ENCODE measurements around the gene ACD. TPM values are rescaled to one million over a fixed set of nuclear protein-coding genes. Genes with fewer than 3 reads are reported as not detected.

Gene ACD
- total and polyA plus RNA-seq, 4 donors = 13.2 to 19.7 (median 15.9) TPM

DNA sequence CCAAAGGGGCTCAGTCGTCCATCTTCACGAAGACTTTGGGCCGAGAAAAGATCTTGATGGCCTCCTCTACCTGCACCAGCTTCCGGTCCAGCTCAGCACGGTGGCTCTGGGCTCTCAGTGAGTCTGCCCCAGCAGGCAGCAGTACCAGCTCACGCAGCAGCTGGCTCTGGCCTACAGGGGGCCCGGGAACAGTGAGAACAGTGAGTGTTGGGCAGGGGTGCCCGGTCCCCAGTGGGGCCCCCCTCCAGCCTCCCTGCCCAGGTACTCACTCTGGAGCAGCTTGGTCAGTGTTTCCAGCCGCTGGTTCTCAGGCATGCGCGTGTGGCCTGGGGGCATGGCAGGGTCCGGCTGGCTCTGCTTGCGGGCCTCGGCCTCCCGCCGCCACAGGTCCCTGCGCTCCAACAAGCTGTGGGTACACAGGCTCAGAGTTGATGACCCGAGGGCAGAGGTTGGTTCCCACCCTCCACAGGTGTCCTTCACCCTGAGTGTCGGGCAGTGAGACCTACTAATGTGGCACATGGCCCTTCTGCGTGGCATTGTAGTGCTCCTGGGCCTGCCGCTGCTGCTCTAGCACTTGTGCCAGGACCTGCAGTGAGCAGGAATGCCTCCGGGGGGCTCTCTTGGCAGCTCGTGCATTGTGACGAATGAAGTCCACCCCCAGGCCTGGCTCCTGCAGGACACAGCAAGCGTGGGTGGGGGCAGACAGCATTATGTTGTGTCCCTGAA lies 3.3 kb upstream of the ACD start:
- 85 to 89% methylated on average over 25 of the region's 25 CpGs for WGBS, 2 donors
- Histone ChIP-seq H3K9me3 (ENCODE audit: control insufficient read depth in 4 of 4, insufficient read depth in 3 of 4, low read length in 3 of 4) (no peaks in the 10 kb centered on the region), H3K9ac (ENCODE audit: insufficient read depth in 1 of 2, low read length in 2 of 2) (no peak overlapping the region), H3K36me3 (ENCODE audit: control insufficient read depth in 4 of 4, insufficient read depth in 4 of 4, low read length in 4 of 4) (peaks cover 0 to 9% (median 2%) of the 10 kb centered on the region in 4 donors), H3K27ac (ENCODE audit: low read depth in 1 of 2, low read length in 1 of 2) (no peak overlapping the region), H3K4me3 (no peak overlapping the region), H3K4me1 (ENCODE audit: control insufficient read depth in 5 of 5, insufficient read depth in 5 of 5, low read length in 5 of 5) (peaks cover 6 to 35% (median 16%) of the 10 kb centered on the region in 5 donors), H3K27me3 (ENCODE audit: control insufficient read depth in 3 of 3, insufficient read depth in 3 of 3, low read length in 2 of 3) (no peaks in the 10 kb centered on the region)
- DNase-seq (no peak), ATAC-seq (ENCODE audit: insufficient read depth, low FRiP score) (no peak)
- TF ChIP-seq, protein P1, sequence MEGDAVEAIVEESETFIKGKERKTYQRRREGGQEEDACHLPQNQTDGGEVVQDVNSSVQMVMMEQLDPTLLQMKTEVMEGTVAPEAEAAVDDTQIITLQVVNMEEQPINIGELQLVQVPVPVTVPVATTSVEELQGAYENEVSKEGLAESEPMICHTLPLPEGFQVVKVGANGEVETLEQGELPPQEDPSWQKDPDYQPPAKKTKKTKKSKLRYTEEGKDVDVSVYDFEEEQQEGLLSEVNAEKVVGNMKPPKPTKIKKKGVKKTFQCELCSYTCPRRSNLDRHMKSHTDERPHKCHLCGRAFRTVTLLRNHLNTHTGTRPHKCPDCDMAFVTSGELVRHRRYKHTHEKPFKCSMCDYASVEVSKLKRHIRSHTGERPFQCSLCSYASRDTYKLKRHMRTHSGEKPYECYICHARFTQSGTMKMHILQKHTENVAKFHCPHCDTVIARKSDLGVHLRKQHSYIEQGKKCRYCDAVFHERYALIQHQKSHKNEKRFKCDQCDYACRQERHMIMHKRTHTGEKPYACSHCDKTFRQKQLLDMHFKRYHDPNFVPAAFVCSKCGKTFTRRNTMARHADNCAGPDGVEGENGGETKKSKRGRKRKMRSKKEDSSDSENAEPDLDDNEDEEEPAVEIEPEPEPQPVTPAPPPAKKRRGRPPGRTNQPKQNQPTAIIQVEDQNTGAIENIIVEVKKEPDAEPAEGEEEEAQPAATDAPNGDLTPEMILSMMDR (IDR thresholded peaks at IDR 0.05; ENCODE audit: control extremely low read depth, extremely low read depth) = no peak

DNA sequence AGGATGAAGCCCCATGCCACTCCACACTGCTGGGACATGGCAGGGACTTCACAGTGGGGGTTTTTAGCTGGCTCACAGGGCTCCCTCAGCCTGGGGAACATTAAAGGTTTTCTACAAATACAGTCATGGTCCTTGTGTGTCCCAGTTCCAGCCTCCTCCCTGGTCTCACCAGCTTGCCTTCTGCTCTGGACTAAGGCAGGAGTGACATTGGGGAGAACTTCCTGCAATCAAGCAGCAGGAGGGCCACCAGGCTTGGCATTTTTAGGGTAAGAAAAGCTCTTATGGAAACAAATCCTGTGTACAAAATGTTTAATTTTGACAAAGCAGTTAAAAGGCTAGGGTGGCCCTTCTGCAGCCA lies 2.6 kb upstream of the ACD start:
- H3K9ac ChIP-seq (ENCODE audit: insufficient read depth in 1 of 2, low read length in 2 of 2) = no peak overlapping the region
- no peaks in the 10 kb centered on the region for H3K9me3 ChIP-seq (ENCODE audit: control insufficient read depth in 4 of 4, insufficient read depth in 3 of 4, low read length in 3 of 4)
- H3K4me1 ChIP-seq (ENCODE audit: control insufficient read depth in 5 of 5, insufficient read depth in 5 of 5, low read length in 5 of 5) = peaks cover 6 to 28% (median 14%) of the 10 kb centered on the region in 5 donors
- TF ChIP-seq, protein P1 (IDR thresholded peaks at IDR 0.05; ENCODE audit: control extremely low read depth, extremely low read depth) = no peak
- no peaks in the 10 kb centered on the region for H3K27me3 ChIP-seq (ENCODE audit: control insufficient read depth in 3 of 3, insufficient read depth in 3 of 3, low read length in 2 of 3)
- H3K36me3 ChIP-seq (ENCODE audit: control insufficient read depth in 4 of 4, insufficient read depth in 4 of 4, low read length in 4 of 4) = peaks cover 0 to 13% (median 4%) of the 10 kb centered on the region in 4 donors
- H3K4me3 ChIP-seq = no peak overlapping the region
- DNase-seq = no peak
- no peak overlapping the region for H3K27ac ChIP-seq (ENCODE audit: low read depth in 1 of 2, low read length in 1 of 2)
- ATAC-seq (ENCODE audit: insufficient read depth, low FRiP score) = no peak

DNA sequence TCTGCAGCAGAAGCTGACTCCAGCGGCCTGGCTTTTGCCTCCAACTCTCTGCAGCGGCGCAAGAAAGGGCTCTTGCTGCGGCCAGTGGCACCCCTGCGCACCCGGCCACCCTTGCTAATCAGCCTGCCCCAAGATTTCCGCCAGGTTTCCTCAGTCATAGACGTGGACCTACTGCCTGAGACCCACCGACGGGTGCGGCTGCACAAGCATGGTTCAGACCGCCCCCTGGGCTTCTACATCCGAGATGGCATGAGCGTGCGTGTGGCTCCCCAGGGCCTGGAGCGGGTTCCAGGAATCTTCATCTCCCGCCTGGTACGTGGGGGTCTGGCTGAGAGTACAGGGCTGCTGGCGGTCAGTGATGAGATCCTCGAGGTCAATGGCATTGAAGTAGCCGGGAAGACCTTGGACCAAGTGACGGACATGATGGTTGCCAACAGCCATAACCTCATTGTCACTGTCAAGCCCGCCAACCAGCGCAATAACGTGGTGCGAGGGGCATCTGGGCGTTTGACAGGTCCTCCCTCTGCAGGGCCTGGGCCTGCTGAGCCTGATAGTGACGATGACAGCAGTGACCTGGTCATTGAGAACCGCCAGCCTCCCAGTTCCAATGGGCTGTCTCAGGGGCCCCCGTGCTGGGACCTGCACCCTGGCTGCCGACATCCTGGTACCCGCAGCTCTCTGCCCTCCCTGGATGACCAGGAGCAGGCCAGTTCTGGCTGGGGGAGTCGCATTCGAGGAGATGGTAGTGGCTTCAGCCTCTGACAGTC lies 2.0 kb upstream of the ACD start:
- H3K4me3 ChIP-seq = no peak overlapping the region
- WGBS, 2 donors = 95 to 96% methylated on average over 34 of the region's 34 CpGs
- H3K9me3 ChIP-seq (ENCODE audit: control insufficient read depth in 4 of 4, insufficient read depth in 3 of 4, low read length in 3 of 4) = no peaks in the 10 kb centered on the region
- no peak overlapping the region for H3K9ac ChIP-seq (ENCODE audit: insufficient read depth in 1 of 2, low read length in 2 of 2)
- ATAC-seq (ENCODE audit: insufficient read depth, low FRiP score) (no peak), DNase-seq (no peak)
- peaks cover 0 to 18% (median 5%) of the 10 kb centered on the region in 4 donors for H3K36me3 ChIP-seq (ENCODE audit: control insufficient read depth in 4 of 4, insufficient read depth in 4 of 4, low read length in 4 of 4)
- H3K27ac ChIP-seq (ENCODE audit: low read depth in 1 of 2, low read length in 1 of 2) = no peak overlapping the region
- TF ChIP-seq, protein P1 (IDR thresholded peaks at IDR 0.05; ENCODE audit: control extremely low read depth, extremely low read depth) = no peak
- no peaks in the 10 kb centered on the region for H3K27me3 ChIP-seq (ENCODE audit: control insufficient read depth in 3 of 3, insufficient read depth in 3 of 3, low read length in 2 of 3)
- H3K4me1 ChIP-seq (ENCODE audit: control insufficient read depth in 5 of 5, insufficient read depth in 5 of 5, low read length in 5 of 5) = peaks cover 6 to 22% (median 9%) of the 10 kb centered on the region in 5 donors
